Activated CD8-positive, alpha-beta memory T cell treated with anti-CD3 and anti-CD28 coated beads, Interleukin-2, amount 50 U/mL, for 4 hours (primary cell): Measurements from ENCODE around the gene MATN4.

Source experiments
- DNase-seq: peaks from one replicate; pipeline ENCODE4 v3.0.0-alpha.2; 2020

Gene MATN4

GRCh38 chr20:45340951-45341350 lies 32.9 kb upstream of the MATN4 start:
- DNase-seq, result no peak

DNA sequence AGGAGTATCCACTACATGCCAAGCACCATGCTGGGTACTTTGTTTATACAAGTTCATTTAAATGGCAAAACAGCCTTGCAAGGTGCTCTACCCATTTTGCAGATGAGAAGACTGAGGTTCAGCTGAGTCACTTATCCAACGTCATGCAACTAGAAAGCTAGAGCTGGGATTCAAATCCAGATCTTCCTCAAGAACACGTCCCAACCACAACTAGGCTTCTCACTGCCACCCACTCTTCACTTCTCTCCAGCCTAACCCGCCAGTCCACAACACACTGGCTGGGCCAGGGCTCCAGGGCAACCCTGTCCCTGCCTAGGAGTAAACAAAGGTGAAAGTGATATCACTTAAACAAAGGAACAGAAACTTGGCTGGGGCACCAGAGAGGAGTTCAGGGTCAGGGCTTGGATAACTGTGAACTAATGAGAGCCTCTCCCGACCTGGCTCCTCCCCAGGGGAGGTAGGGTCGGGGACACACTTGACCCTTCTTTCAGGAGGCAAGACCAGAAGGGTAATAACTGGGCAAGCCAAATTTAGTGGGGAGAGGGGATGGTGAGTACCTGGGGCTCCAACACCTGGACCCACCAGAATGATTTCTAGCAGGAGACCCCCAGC lies 32.2 kb upstream of the MATN4 start:
- no peak for DNase-seq

GRCh38 chr20:45339799-45340198 lies 31.7 kb upstream of the MATN4 start:
- DNase-seq, result no peak

DNA sequence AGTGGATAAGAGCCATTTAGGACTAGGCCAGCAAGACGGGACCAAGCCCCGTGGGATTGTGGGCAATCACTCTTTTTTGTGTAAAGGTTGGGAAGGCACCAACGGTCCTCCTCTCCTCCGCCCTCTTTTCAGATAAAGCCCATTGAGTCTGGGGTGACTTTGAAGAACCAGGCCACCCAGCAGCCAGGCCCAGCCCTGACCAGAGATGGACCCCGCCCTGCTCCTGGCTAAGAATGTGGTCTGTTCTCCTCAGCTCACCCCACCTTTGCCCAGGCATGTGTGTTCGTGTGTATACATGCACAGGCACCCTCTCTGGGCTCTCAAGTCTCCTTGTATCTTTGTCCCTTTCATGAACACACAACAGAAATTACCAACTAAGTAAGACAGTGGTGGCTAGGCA lies 31.0 kb upstream of the MATN4 start:
- no peak for DNase-seq

DNA sequence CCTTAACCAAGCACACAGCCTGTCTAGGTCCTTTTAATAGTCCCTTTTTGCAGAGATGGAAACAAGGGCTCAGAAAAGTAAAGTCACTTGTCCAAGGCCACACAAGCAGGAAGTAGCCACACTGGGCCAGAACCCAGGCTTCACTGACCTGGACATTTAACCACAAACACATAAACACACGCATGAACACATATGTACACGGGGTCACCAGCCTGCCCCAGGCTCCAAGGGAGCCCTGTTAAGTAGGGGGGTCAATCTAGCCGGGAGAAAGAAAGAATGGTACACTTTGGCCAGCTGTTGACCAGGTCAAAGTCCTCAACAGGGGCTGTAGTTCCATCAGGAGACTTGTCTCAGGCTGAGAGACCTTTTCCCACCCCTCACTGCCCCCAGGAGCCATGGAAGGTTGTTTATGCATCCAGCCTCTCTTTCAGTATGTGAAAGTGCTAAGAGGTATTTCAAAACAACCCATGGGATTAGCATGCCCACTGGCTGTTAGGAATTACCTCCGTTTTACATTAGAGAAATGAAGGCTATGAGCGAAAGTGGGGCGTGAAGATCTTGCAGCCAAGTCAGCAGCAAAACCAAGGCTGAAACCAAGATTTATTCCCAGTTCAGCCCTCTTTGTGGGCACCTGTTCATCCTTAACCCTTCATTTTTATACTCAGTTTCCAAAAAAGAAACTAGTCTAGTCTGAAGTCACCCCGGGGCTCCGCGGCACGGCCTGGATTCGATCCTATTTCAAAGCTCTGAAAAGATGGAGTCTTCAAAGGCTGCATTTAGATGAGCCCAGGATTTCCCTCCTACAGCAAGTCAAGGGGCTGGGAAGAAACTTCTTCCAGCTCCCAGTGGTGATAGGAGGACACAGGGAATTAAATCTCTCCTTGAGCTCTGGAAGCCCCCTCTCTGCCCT lies 30.3 kb upstream of the MATN4 start:
- DNase-seq, result no peak

DNA sequence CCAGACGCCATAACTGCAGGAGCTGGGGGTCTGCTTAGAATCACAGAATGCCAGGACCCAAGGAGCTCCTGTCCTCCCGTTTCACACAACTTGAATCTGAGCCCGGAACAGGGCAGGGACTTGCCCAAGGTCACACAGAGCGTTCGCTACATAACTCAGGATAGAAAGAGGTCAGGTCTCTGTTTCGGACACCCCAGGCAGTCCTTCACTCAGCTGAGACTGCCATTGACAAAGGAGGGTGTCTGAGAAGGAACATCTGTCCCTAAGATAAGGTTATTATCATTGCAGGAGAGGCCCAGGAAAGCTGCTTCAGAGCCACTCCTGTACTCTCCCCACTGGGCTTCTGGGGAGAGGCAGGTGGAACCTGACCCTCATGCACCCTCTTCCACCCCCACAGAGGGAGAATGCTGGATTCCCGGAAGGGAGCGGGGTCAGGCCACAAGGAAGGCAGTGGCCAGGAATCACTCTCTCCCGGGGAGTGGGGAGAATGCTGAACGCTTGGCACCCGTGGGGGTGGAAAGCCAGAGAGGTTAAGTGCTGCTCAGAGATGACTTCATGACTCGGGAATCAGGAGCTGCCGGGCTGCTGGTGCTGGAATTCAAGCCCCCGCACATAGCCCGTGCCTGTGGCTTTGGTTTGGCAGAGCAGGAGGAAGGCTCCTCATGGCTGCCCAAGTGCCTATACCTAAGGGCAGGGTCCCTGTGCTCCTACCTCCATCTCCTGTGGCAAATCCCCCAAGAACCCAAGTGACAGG lies 29.4 kb upstream of the MATN4 start:
- no peak for DNase-seq

- DNase-seq, result no peak
Measured at GRCh38 chr20:45336530-45337366, 28.6 kb upstream of the MATN4 start.

DNA sequence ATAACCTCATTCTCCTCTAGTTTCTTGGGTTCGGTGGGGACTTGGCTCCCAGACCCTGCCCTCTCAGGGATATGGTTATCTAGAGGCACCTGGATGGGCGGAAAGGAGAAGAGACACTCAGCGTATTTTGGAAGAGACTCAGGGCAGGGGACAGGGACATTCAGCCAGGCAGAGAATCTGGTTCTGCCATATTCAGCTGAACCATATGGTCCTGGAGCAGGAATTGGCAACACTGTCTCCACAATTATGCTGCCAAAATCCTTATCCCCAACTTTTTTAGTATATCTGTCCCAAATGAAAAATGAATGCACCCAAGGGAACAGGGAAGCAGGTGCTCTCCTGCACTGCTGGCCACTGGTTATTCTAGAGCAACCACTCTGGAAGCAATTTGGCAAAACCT lies 22.4 kb upstream of the MATN4 start:
- DNase-seq, result no peak

DNA sequence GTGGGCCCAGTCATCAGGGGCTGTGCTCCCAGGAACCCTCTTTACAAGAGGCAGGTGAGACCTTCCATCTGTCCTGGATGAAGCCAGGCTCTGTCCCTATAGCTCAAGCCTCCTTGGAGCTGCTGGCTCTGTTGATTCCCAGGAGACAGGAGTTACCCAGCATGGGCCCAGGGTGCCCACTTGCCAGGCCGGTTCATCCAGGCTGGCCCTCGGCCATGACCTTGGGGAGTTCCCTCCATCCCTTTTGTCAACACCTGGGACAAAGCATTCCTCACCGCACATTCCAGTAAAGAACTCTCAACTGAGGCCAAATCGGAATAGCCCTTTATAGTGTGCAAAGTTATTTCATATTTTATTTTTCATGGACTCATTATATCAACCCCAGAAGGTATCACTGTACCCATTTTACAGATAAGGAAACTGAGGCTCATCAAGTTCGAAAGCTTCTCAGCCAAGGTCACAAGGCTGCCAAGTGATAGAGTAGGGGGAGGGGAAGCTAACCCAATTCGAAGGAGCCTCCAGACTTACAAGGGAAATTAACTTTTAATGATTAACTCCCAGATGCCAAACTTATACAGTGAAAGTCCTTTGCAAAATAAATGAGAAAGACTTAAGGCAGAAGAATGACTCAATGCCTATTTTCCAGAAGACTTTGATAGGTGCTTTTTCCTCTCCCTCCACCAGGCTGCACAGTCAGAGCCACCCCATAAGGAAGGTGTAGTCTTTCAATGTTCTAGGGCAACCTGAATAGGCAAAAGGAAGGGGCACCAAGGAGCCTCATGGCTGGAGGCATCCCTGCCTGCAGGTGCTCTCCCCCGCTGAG lies 21.6 kb upstream of the MATN4 start:
- DNase-seq, result no peak

GRCh38 chr20:45328451-45328850 lies 20.4 kb upstream of the MATN4 start:
- no peak for DNase-seq

- no peak for DNase-seq
Measured at GRCh38 chr20:45325371-45325770, 17.3 kb upstream of the MATN4 start.

- no peak for DNase-seq
Measured at GRCh38 chr20:45323731-45324130, 15.6 kb upstream of the MATN4 start.

- DNase-seq, result no peak
Measured at GRCh38 chr20:45322952-45323383, 14.9 kb upstream of the MATN4 start.

GRCh38 chr20:45320948-45321595 lies 13.0 kb upstream of the MATN4 start:
- no peak for DNase-seq

- no peak for DNase-seq
Measured at GRCh38 chr20:45318948-45319347, 10.8 kb upstream of the MATN4 start.

- DNase-seq, result no peak
Measured at GRCh38 chr20:45318386-45318939, 10.4 kb upstream of the MATN4 start.

DNA sequence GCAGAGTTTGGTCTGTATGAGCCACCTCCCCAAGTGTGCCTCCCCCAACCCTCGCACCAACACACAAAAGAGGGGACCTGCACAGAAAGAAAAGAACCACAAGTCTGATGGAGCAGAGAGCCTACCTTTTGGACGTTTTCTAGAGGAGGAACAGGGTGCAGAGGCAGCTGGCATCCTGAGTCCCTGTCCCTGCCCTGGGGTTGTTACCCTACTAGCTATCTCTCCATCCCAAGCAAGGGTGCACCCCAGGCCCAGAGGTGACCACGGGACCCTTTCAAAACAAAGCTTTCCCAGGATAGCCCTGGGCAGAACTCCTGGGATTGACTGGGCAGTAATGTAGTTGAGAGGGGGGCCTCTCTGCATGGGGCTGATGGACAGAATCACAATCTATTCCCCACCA lies 9.7 kb upstream of the MATN4 start:
- DNase-seq, result no peak

DNA sequence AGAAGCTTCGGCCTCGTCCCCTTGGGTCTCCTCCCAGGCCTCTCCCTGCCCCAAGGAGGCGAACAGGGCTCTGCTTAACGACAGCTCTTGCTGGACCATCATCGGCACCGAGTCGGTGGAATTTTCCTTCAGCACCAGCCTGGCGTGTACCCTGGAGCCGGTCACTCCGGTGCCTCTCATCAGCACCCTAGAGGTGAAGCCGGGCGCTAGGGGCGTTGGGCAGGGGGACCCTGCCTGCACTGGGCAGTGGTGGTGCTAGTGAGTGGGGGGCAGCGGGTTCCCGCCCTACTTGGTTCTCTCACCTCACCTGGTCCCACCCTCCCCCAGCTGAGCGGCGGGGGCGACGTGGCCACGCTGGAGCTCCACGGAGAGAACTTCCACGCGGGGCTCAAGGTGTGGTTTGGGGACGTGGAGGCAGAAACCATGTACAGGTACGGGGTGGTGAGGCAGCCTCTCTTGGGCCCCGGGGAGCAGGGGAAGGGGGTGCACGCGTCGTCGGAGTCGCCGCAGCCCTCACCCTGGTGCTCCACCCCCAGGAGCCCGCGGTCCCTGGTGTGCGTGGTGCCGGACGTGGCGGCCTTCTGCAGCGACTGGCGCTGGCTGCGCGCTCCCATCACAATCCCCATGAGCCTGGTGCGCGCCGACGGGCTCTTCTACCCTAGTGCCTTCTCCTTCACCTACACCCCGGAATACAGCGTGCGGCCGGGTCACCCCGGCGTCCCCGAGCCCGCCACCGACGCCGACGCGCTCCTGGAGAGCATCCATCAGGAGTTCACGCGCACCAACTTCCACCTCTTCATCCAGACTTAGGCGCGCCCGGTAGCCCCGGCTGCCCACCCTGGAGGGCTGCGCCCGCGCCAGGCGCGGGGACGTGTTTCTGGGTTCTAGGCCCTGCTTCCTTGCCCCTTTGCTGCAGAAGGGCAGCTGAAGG lies 8.3 kb upstream of the MATN4 start:
- DNase-seq, result no peak

DNA sequence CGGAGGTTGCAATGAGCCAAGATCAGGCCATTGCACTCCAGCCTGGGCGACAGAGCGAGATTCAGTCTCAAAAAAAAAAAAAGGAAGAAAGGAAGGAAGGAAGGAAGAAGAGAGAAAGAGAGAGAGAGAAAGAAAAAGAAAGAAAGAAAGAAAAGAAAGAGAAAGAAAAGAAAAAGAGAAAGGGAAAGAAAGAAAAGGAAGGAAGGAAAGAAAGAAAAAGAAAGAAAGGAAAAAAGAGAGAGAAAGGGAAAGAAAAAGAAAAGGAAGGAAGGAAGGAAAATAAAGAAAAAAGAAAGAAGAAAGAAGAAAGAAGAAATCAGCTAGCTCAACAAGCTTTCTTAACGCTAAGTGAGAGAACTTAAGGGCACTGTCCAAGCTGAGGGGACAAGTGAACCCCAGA lies 7.6 kb upstream of the MATN4 start:
- no peak for DNase-seq

DNA sequence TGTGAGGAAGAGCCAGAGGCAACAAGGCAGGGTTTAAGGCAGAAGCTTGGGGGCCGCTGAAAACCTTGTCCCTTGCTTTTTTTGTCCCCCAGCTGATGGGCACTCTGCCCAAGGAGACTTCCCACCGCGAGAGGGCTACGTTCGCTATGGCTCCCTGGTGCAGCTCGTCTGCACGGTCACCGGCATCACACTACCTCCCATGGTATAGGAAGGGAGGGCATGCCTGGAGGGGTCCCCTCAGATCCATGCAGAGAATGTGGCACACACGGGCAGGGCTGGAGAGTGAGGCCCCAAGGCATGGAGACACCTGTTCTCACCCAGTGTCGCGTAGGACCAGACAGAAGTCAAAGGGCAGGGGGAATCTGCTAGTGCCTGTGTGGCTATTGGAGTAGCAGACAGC lies 5.8 kb upstream of the MATN4 start:
- no peak for DNase-seq
